ENCODE data around the gene ATN1.
"Not testable (repeated sequence)": the region's sequence is repeated elsewhere in the genome, so short reads cannot be mapped to it uniquely, and the experiment has no call there.

Gene ATN1

GRCh38 chr12:6904280-6905276 lies 23.2 kb upstream of the ATN1 start, which contains the start of gene LRRC23:
Gene LRRC23, plus strand, starts transcription at chr12:6904822. Its CDS starts 812 bp downstream, at chr12:6905634.
- peak; percentile 61 for DNase-seq

DNA sequence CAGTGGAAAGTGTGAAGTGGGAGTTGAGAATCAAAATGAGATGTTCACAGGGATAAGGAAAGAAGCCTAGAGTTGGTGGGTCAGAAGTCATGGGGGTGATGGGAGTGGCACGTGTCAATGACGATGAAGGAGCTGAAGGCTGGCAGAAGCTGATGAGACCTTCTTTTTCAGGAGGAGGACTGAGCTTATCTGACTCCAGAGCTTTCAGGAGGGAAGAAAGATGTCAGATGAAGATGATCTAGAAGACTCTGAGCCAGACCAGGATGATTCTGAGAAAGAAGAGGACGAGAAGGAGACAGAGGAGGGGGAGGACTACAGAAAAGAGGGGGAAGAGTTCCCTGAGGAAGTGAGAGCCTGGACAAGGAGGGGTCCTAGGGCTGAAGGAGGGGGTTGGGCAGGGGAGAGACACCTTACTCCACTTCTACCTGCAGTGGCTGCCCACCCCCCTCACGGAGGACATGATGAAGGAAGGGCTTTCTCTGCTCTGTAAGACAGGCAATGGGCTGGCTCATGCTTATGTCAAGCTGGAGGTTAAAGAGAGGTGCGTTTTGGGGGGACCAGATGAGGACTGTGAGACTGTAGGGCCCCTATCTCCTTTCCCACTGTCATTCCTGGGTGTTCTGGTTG lies 22.2 kb upstream of the ATN1 start:
- DNase-seq: no peak

- DNase-seq: not testable (repeated sequence)
Measured at GRCh38 chr12:6908141-6908540, 19.6 kb upstream of the ATN1 start.

DNA sequence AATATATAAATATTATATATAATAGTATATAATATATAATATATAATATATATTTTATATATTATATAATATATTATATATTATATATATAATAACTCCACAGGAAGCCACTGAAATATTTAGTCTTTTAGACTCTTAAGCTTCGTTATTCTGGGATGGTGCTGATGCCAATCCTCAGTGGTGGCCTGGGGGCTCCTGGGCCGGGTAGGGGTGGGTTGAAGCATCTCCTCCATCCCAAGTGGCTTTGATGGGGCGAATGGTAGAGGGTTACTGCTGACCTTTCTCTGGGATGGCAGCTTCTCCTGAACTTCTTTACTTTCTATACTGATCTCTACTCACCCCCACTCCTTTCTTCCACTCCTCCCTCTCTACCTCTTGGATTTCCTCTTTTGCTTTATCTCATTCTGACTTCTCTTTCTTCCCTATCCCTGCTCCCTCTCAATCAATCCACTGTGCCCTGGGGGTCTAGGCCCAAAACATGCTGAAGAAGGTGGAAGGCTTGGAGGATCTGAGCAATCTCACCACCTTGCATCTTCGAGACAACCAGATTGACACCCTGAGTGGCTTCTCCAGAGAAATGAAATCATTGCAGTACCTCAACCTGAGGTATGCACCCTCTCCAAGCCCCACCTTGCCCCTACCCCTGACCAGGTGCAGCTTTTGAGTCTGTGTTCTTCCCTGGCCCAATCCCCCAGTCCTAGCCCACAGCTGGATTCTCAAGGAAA lies 18.2 kb upstream of the ATN1 start:
- DNase-seq: no peak

- no peak for DNase-seq
Measured at GRCh38 chr12:6912164-6912935, 15.4 kb upstream of the ATN1 start.

DNA sequence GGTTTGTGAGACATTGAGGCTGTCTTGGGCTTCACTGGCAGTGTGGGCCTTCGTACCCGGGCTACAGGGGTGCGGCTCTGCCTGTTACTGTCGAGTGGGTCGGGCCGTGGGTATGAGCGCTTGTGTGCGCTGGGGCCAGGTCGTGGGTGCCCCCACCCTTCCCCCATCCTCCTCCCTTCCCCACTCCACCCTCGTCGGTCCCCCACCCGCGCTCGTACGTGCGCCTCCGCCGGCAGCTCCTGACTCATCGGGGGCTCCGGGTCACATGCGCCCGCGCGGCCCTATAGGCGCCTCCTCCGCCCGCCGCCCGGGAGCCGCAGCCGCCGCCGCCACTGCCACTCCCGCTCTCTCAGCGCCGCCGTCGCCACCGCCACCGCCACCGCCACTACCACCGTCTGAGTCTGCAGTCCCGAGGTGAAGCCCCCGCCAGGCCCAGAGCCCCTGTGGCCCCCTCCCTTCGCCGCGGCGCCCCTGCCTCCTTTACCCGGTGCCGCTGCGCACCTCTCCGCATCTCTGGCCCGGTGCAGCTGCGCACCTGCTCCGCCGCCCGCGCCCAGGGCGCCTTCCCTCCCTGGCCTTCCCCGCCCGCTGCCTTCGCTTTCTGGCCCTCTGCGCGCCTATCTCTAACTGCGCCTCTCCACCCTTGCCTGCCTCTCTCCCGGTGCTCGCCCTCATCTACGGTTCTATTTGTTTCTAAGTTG lies 13.4 kb upstream of the ATN1 start, which contains the start of gene ENO2:
TSS of gene ENO2 (plus strand) at position 335 of the 701 bp plus-strand sequence. CDS start 1,253 bp downstream, outside the sequence.
- no peak for DNase-seq

- no peak for DNase-seq
Measured at GRCh38 chr12:6914947-6915788, 12.6 kb upstream of the ATN1 start.

DNA sequence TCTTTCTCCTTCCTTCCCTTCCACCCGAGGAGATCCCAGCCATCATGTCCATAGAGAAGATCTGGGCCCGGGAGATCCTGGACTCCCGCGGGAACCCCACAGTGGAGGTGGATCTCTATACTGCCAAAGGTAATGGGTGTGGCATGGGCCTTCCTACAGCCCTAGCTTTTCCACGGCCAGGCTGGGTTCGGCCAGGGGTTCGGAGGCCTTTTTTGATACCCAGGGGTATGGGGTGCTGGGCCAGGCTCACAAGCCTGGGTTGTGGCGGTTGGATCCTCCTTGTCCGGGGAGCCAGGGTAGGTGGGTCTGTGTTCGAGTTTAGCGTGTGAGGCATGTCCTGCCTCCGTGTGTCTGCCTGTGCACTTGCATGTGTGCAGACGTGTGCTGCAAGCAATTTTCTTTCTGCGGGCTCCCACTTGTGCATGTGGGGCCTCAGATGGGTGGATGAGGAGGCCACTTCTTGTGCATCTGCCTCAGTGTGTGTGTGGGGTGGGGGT lies 11.9 kb upstream of the ATN1 start:
- no peak for DNase-seq

GRCh38 chr12:6916426-6917200 lies 11.1 kb upstream of the ATN1 start:
- no peak for DNase-seq

- no peak for DNase-seq
Measured at GRCh38 chr12:6917491-6918231, 10.1 kb upstream of the ATN1 start.

- DNase-seq: no peak
Measured at GRCh38 chr12:6919588-6919987, 8.2 kb upstream of the ATN1 start.

DNA sequence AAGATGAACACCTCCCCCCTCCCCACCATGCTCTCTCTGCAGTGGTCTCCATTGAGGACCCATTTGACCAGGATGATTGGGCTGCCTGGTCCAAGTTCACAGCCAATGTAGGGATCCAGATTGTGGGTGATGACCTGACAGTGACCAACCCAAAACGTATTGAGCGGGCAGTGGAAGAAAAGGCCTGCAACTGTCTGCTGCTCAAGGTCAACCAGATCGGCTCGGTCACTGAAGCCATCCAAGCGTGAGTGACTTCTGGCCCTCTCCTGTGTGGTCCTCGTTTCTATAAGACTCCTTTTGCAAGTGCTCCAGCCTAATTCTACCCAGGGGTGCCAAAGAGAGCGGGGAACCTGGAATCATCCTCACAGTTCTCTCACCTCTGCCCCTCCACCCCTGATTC lies 6.2 kb upstream of the ATN1 start:
- no peak for DNase-seq

- DNase-seq: no peak
Measured at GRCh38 chr12:6921996-6922946, 5.5 kb upstream of the ATN1 start.

- no peak for DNase-seq
Measured at GRCh38 chr12:6923003-6923732, 4.6 kb upstream of the ATN1 start.

- DNase-seq: no peak
Measured at GRCh38 chr12:6923851-6924250, 3.9 kb upstream of the ATN1 start.

GRCh38 chr12:6925239-6925539 lies 2.6 kb upstream of the ATN1 start:
- DNase-seq: no peak

DNA sequence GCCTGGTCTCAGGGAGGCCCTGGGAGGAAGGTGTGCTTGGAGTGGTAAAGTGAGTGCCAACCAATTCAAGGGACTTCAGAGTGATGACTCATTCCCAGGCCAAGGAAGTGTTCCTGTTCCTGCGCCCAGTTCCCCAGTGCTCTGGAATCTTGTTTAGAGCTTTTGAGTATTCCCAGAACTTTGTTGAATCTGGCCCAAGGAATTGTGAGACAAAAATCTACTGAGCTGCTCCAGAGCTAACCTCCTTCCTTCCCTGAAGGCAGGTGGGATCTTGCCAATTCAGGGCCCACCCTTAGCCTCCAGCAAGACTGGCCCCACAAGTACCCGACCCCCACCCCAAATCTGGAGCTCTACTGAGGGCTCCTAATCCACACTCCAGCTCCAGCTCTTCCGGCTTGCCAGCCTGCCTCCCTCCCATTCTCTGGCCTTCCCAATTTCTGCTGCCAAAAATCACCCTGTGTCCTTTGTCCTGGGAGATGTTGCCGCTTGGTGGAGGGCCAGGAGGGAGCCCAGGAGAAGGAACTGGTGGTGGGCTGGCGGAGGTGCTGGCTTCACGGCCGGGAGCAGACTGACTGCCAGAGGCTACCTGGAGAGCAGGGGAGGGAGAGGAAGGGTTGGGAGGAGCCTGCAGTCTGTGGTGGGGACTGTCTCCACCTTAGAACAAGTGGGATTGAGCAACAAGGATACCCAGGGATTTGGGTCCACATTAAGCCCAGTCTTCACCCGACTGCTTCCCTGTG lies 2.0 kb upstream of the ATN1 start:
- DNase-seq: no peak
